Uterus (tissue), 4 donors: Measurements from ENCODE around the gene ANXA11. TPM values are rescaled to one million over a fixed set of nuclear protein-coding genes. Genes with fewer than 3 reads are reported as not detected.
A peak's percentile ranks its signal among the peaks of the same experiment; 100 is the strongest.
"Not testable (repeated sequence)": the region's sequence is repeated elsewhere in the genome, so short reads cannot be mapped to it uniquely, and the experiment has no call there.

Experiments
- DNase-seq, 2 donors: peaks; one replicate each; pipeline ENCODE4 v3.0.0-alpha.2; 2019 to 2020
- H3K27ac ChIP-seq, 2 donors: fragments of 200-600 bp; sonication (generic); 1 replicate in 1 of 2; 2 replicates in 1 of 2; pipeline ENCODE4 v1.5.1; 2016 to 2018
- H3K27me3 ChIP-seq, 2 donors: fragments of 200-600 bp; sonication (generic); one replicate each; pipeline ENCODE4 v1.5.1; 2018 to 2019; ENCODE audit warnings: control low read depth in 1 of 2
- H3K36me3 ChIP-seq, 2 donors: fragments of 200-600 bp; sonication (generic); one replicate each; pipeline ENCODE4 v1.5.1; 2019; ENCODE audit warnings: control low read depth in 1 of 2
- H3K4me1 ChIP-seq, 2 donors: fragments of 200-600 bp; sonication (generic); one replicate each; pipeline ENCODE4 v1.5.1; 2018 to 2019; ENCODE audit warnings: control low read depth in 1 of 2
- H3K4me3 ChIP-seq, 2 donors: fragments of 200-600 bp; sonication (generic); 1 replicate in 1 of 2; 2 replicates in 1 of 2; pipeline ENCODE4 v1.5.1; 2018 to 2019; ENCODE audit warnings: mild to moderate bottlenecking in 1 of 2
- H3K9me3 ChIP-seq, 2 donors: fragments of 200-600 bp; sonication (generic); one replicate each; pipeline ENCODE4 v1.5.1; 2019; ENCODE audit warnings: control low read depth in 1 of 2
- CTCF ChIP-seq, 4 experiments: fragments of 200-600 bp in 2 of 4; fragments of 450-650 bp in 2 of 4; sonication (generic) in 2 of 4; IDR thresholded peaks; one replicate each; pipeline ENCODE4 v1.5.1; 2016 to 2019; ENCODE audit warnings: antibody characterized with exemption in 4 of 4, mild to moderate bottlenecking in 2 of 4, moderate library complexity in 1 of 4
- POLR2A ChIP-seq, 2 donors: fragments of 450-650 bp; IDR thresholded peaks; one replicate each; pipeline ENCODE4 v1.6.1; 2016; ENCODE audit warnings: antibody characterized with exemption in 2 of 2, mild to moderate bottlenecking in 1 of 2, moderate library complexity in 1 of 2
- intact Hi-C: fragments of 100-400 bp; cut with DNase I; formaldehyde crosslinking; loops from one replicate; pipeline ENCODE4 v1.15.1; 2023; ENCODE audit warnings: low total_unique reads
- total RNA-seq, 4 donors: library from RNA; depleted of rRNA in 3 of 4; stranded (reverse); fragments of >200 nt in 3 of 4; gene quantifications; one replicate each; pipeline versions ENCODE4 v1.1.0 to v1.2.4, GENCODE V29; 2014 to 2023
- donor health status: DM: yes; HTN: yes; CAD: no.

Gene ANXA11
- total RNA-seq, 4 donors from 2014 or later: 15.6 to 157 (median 47.2) TPM

GRCh38 chr10:80149123-80149522, 56.2 kb downstream of the ANXA11 start:
- Histone ChIP-seq H3K4me1 (peaks cover 2 to 4% of the 10 kb centered on the region in 2 donors), H3K4me3 (no peak overlapping the region), H3K36me3 (no peaks in the 10 kb centered on the region), H3K9me3 (peaks cover 0 to 6% of the 10 kb centered on the region in 2 donors), H3K27me3 (no peaks in the 10 kb centered on the region), H3K27ac (no peak overlapping the region)
- intact Hi-C loops: no loop called here
- TF ChIP-seq CTCF (IDR thresholded peaks at IDR 0.05) (no peak), POLR2A (IDR thresholded peaks at IDR 0.05) (no peak)
- no peak for DNase-seq

- no peak overlapping the region for H3K4me3 ChIP-seq
- no peak overlapping the region for H3K27ac ChIP-seq
- no peaks in the 10 kb centered on the region for H3K36me3 ChIP-seq
- intact Hi-C loops: no loop called here
- H3K4me1 ChIP-seq: peaks cover 5 to 6% of the 10 kb centered on the region in 2 donors
- no peak for TF ChIP-seq POLR2A (IDR thresholded peaks at IDR 0.05)
- TF ChIP-seq CTCF (IDR thresholded peaks at IDR 0.05): no peak
- DNase-seq: peak in 1 of 2 donors; percentile 5
- H3K27me3 ChIP-seq: no peaks in the 10 kb centered on the region
- peaks cover 0 to 6% of the 10 kb centered on the region in 2 donors for H3K9me3 ChIP-seq
Measured at GRCh38 chr10:80148166-80148805, 57.1 kb downstream of the ANXA11 start.

DNA sequence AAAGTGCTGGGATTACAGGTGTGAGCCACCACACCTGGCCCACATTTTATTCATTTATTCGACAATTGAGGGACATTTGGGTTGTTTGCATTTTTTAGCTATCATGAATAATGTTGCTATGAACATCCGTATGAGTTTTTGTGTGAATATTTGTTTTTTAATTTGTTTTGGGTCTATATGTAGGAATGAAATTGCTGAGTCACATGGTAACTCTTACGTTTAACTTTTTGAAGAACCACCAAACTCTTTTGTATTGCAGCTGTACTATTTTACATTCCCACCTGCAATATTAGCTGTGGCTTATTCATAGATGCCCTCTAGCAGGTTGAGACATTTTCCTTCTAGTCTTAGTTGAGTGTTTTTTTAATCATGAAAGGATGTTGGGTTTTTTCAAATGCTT, 58.4 kb downstream of the ANXA11 start:
- Histone ChIP-seq H3K36me3 (no peaks in the 10 kb centered on the region), H3K4me1 (peaks cover 5 to 6% of the 10 kb centered on the region in 2 donors), H3K4me3 (no peak overlapping the region), H3K27ac (no peak overlapping the region), H3K27me3 (no peaks in the 10 kb centered on the region), H3K9me3 (peaks cover 0 to 6% of the 10 kb centered on the region in 2 donors)
- intact Hi-C loops: no loop called here
- TF ChIP-seq POLR2A (IDR thresholded peaks at IDR 0.05) (no peak), CTCF (IDR thresholded peaks at IDR 0.05) (no peak)
- DNase-seq: no peak

GRCh38 chr10:80145406-80146308, 59.7 kb downstream of the ANXA11 start:
- H3K9me3 ChIP-seq, H3K4me3 ChIP-seq, H3K36me3 ChIP-seq, intact Hi-C loops, H3K27me3 ChIP-seq, H3K4me1 ChIP-seq: not testable (repeated sequence)
- peak overlapping the region; percentile 10 to 38 for H3K27ac ChIP-seq
- peak in 1 of 2 donors; percentile 27 for DNase-seq

DNA sequence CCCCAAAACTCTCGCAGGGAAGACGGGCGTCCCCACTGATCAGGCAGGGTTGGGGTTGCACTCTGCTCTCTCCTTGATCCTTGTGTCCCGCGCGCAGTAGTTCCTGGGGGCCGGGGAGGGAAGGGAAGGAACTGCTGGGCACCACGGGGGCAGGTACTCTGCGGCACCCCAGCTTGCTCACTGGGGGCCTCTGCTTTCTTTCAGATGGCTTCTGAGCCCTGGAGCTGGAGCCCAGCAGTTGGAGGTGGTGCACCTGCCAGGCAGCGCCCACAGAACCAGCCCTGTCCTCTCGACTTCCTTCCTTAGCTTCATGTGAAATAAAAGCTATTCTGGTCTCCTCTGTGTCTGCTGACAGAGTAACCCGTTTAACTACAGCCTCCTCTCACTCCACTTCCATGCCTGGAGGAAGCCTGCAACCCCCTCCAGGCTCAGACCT, 60.6 kb downstream of the ANXA11 start:
- peak in 1 of 2 donors; percentile 13 for DNase-seq
- TF ChIP-seq CTCF (IDR thresholded peaks at IDR 0.05) (no peak), POLR2A (IDR thresholded peaks at IDR 0.05) (no peak)
- Histone ChIP-seq H3K9me3 (peaks cover 0 to 4% of the 10 kb centered on the region in 2 donors), H3K4me3 (no peak overlapping the region), H3K27me3 (no peaks in the 10 kb centered on the region), H3K4me1 (peaks cover 5 to 6% of the 10 kb centered on the region in 2 donors), H3K27ac (peak overlapping the region in 1 of 2 donors; percentile 10), H3K36me3 (no peaks in the 10 kb centered on the region)
- intact Hi-C loops: loop anchor here (5.0 kb wide), 1 partner anchor 78 kb away; no protein-coding TSS in a partner anchor
